A549 (cell line): ENCODE results near the gene SLC6A6.

Experiments used
- CHD2 ChIP-seq: fragments of 150-350 bp; IDR thresholded peaks from 2 replicates; pipeline ENCODE4 v1.6.1; 2014; ENCODE audit warnings: low read length; ENCODE audit not compliant: partially characterized antibody
- MYC ChIP-seq: IDR thresholded peaks from 2 replicates; pipeline ENCODE4 v1.6.1; 2012; ENCODE audit warnings: mild to moderate bottlenecking, inconsistent platforms, low read length, improper control_type of control experiment, borderline replicate concordance
- POLR2A ChIP-seq: IDR thresholded peaks from 2 replicates; pipeline ENCODE4 v1.6.1; 2012; ENCODE audit warnings: mild to moderate bottlenecking, low read length
- TF ChIP-seq, protein P1 (sequence below): IDR thresholded peaks from 2 replicates; pipeline ENCODE4 v1.6.1; 2012
- TF ChIP-seq, protein P2 (sequence below): fragments of >200 bp; sonication (Bioruptor Twin); formaldehyde crosslinking; IDR thresholded peaks from 3 replicates; pipeline ENCODE4 v1.5.1; 2016
- TF ChIP-seq, protein P3 (sequence below): fragments of 200-600 bp; sonication (generic); IDR thresholded peaks from 2 replicates; pipeline ENCODE4 v1.6.1; 2016; ENCODE audit warnings: antibody characterized with exemption, mild to moderate bottlenecking, moderate library complexity

DNA sequence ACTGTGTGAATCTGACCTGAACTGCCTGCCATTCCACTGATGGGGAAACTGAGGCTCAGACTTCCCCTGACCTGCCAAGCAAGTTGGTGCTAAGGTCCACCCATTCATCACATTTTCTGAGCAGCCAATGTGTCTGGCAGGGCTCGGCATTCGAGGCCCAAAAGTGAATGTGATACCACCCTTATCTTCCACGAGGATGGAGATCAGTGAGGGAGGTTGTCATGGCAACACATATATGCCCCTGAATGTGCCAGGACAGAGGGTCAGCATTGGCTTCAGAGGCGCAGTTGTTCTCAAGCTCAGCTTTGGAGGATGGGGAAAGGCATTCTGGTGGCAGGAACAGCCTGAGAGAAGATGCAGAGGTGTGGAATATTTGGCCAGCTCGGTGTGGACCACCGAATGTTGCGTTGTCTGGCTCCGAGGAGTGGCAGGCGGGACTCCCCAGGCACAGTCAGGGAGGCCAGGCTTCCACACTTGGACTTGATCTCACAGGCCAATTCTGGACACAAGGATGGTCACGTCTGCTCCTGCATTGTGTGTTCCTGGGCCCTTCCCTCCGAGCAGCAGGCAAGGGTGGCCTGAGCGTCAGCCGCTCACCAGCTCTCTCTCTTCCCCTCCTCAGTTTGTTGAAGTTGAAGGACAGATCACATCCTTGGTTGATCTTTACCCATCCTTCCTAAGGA, 74.3 kb downstream of the SLC6A6 start:
- TF ChIP-seq POLR2A (no peak), MYC (no peak), CHD2 (no peak)
- TF ChIP-seq, protein P1, sequence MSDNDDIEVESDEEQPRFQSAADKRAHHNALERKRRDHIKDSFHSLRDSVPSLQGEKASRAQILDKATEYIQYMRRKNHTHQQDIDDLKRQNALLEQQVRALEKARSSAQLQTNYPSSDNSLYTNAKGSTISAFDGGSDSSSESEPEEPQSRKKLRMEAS, result no peak
- TF ChIP-seq, protein P2, sequence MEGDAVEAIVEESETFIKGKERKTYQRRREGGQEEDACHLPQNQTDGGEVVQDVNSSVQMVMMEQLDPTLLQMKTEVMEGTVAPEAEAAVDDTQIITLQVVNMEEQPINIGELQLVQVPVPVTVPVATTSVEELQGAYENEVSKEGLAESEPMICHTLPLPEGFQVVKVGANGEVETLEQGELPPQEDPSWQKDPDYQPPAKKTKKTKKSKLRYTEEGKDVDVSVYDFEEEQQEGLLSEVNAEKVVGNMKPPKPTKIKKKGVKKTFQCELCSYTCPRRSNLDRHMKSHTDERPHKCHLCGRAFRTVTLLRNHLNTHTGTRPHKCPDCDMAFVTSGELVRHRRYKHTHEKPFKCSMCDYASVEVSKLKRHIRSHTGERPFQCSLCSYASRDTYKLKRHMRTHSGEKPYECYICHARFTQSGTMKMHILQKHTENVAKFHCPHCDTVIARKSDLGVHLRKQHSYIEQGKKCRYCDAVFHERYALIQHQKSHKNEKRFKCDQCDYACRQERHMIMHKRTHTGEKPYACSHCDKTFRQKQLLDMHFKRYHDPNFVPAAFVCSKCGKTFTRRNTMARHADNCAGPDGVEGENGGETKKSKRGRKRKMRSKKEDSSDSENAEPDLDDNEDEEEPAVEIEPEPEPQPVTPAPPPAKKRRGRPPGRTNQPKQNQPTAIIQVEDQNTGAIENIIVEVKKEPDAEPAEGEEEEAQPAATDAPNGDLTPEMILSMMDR, result no peak
- TF ChIP-seq, protein P3, sequence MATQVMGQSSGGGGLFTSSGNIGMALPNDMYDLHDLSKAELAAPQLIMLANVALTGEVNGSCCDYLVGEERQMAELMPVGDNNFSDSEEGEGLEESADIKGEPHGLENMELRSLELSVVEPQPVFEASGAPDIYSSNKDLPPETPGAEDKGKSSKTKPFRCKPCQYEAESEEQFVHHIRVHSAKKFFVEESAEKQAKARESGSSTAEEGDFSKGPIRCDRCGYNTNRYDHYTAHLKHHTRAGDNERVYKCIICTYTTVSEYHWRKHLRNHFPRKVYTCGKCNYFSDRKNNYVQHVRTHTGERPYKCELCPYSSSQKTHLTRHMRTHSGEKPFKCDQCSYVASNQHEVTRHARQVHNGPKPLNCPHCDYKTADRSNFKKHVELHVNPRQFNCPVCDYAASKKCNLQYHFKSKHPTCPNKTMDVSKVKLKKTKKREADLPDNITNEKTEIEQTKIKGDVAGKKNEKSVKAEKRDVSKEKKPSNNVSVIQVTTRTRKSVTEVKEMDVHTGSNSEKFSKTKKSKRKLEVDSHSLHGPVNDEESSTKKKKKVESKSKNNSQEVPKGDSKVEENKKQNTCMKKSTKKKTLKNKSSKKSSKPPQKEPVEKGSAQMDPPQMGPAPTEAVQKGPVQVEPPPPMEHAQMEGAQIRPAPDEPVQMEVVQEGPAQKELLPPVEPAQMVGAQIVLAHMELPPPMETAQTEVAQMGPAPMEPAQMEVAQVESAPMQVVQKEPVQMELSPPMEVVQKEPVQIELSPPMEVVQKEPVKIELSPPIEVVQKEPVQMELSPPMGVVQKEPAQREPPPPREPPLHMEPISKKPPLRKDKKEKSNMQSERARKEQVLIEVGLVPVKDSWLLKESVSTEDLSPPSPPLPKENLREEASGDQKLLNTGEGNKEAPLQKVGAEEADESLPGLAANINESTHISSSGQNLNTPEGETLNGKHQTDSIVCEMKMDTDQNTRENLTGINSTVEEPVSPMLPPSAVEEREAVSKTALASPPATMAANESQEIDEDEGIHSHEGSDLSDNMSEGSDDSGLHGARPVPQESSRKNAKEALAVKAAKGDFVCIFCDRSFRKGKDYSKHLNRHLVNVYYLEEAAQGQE, result no peak
